Brain pericyte (primary cell): ENCODE data around the gene CACNA2D3.

ENCODE experiments used
- DNase-seq: peaks from one replicate; pipeline ENCODE4 v3.0.0-alpha.2; 2012; ENCODE audit warnings: low read depth, low spot score

The CACNA2D3 gene

DNA sequence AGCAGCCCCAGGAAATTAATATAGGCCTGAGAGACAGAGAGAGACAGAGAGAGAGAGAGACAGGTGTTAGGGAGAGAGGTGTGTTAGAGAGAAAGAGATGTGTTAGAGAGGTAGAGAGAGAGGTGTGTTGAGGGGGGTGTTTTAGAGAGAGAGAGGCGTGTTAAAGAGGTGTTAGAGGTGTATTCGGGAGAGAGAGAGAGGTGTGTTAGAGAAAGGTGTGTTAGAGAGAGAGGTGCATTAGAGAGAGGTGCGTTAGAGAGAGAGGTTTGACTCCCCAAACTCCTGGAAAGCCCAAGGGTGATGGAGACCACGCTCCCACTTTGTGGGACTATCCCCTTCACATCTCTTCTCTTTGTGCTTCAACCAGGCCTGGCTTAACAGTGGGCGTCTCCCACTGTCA lies 95.5 kb downstream of the CACNA2D3 start:
- DNase-seq: no peak

DNA sequence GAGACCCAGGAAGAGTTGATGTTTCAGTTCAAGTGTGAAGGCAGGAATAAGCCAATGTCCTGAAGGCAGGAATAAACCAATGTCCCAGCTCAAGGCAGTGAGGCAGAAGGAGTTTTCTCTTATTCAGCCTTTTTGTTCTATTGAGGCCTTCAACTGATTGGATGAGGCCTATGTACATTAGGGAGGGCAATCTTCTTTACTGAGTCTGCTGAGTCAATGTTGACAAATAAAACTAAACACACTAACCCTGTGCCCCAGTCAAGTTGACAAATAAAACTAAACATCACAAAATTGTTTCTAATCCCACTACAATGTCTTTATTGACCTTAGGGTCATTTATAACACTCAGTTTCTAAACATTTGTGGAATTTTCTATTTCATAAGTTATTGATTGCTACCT lies 100.0 kb downstream of the CACNA2D3 start:
- no peak for DNase-seq

DNA sequence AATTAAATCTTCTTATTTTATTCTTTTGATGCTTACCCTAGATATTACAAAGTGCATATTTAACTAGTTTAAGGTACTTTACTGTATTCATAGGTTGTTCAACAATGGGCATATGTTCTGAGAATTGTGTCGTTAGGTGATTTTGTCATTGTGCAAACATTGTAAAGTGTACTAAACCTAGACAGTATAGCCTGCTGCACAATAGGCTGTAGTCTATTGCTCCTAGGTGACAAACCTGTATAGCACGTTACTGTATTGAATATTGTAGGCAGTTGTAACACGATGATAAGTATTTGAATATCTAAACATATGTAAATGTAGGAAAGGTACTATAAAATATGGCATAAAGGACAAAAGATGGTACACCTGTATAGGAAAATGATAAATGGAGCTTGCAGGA lies 100.7 kb downstream of the CACNA2D3 start:
- no peak for DNase-seq

DNA sequence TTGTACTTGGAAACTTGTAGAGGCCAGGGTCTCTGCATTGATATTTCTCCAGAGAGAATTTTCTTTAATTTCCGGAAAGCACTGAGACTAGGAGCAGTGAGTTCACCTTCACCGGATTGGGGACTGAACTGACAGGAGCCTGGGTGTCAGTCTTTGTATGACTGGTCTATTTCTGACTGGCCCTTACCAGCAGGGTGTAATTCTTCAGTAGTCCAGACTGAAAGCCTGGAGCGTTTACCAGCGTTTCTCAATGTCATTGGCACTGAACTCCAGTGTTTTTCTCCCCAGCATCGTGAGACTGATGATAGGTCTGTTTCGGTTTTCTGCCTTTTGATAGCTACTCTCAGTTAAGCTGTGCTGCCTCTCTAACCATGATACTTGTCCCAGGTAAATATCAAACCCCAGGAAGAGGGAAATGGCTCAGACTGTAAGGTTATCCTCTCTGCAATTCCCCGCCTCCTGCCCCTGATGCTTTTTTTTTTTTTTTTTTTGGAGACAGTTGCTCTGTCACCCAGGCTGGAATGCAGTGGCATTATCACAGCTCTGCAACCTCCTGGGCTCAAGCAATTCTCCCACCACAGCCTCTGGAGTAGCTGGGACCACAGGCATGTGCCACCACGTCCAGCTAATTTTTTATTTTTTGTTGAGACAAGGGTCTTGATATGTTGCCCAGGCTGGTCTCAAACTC lies 103.6 kb downstream of the CACNA2D3 start:
- no peak for DNase-seq

DNA sequence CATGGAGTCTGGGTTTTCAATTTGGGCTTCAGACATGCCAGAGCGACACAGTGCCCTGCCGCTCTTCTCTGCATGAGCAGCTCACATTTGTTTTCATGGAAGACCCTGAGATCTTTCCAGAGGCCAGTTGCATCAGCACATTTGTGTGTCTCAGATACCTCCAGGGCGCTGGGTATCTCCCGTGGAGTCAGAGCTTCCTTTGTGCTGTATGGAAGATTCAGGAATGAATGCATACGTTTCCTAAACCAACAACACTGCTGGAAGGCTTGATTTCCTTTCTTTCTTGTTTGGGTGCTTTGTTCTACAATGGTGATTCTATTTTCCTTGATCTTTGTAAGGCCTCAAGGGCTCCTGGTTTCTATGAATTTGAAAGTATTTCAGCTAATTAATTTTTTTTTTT lies 106.5 kb downstream of the CACNA2D3 start:
- no peak for DNase-seq

DNA sequence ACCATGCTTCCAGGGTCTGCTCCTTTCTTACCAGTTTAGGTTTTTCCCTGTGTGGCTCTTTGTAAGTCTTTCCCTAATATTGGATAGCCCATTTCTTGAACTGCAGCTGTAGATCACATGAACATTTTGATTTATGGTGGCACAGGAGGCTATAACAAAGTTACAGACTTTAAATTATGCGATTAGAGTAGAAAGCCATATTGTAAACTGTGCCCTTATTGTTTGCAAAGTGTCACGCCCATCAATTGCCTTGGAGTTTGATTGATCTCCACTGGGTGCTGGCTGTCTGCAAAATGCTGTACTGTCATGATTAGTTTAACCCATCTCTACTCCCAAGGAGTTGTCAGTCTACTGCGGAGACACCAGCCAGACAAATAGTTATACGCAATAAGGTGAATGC lies 110.3 kb downstream of the CACNA2D3 start:
- no peak for DNase-seq

DNA sequence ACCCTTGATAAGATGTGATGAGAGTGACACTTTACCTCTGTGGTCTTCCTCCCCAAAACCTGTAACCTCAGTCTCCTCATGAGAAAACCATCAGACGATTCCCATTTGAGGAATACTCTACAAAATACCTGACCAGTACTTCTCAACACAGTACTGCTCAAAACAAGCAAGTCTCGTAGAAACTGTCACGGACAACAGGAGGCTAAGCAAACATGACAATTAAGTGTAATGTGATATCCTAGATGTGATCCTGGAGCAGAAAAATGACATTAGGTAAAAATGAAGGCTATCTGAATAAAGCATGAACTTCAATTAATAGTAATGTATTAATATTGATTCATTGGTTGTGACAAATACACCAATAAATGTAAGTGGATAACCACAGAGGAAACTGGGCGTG lies 113.6 kb downstream of the CACNA2D3 start:
- DNase-seq: no peak

DNA sequence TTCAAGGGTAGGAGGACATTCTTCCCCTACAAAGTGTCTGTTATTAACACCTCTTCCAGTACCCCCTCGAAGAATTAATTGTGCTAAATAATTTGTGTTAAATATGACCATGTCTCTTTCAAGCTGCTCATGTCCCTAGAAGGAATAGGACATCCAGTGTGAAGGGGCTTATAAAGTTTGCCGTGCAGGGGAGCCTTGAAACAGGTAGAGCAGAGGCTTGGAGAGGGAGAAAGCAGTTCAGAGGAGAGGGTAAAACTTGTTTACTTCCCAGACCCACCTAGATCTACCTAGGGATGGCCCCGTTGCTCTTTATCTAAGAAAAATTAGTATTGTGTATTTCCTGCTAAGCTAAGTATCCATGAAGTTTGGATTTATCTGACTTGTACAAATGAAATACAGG lies 114.8 kb downstream of the CACNA2D3 start:
- no peak for DNase-seq

DNA sequence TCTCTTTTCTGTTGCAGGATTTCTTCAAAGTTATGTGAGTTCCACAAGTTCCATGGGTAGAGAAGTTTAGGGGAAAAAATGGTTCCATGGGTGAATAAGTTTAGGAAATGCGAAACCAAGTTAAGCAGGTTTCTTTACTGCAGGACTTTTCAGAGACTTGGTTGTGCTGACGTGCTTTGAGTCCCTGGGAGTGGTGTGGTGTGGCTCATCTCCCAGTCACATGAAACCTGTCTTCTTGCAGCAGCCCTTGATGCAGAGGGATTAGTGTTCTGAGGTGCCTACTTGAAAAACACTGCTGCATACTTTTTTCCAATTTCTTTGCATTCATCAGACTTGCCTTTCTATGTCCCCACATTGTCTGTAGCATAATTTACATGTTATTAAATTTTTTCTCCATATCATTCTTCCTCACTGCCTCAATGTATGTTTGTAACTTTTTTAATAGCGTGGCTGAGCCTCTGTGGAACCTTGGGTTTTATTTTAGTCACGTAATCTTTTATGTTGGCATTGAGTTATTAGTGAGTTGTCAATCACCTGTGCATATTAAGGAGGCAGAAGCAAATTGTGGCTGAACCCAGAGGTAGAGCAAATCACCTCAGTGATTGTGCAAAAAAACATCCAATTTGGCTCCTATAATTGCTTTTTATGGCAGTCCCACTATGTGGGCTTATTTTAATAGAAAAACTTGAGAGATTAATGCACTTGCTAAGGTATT lies 115.6 kb downstream of the CACNA2D3 start:
- no peak for DNase-seq

DNA sequence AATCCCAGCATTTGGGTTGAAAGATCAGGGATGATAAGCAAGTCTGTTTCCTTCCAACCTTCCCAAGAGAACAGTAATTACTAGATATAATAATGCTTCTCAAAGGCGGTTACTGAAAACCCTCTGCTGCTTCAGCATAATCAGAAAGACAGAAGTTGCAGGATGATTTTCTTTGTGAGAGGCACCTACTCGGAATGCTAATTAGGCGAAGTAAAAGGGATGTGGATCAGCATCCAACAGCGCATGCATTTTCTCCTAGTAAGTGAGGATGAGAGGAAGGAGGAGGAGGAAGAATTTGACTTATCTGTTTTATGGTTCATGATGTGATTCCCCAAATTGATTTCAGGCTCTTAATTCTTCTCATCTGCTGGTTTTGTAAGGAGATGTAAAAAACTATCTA lies 118.0 kb downstream of the CACNA2D3 start:
- no peak for DNase-seq

DNA sequence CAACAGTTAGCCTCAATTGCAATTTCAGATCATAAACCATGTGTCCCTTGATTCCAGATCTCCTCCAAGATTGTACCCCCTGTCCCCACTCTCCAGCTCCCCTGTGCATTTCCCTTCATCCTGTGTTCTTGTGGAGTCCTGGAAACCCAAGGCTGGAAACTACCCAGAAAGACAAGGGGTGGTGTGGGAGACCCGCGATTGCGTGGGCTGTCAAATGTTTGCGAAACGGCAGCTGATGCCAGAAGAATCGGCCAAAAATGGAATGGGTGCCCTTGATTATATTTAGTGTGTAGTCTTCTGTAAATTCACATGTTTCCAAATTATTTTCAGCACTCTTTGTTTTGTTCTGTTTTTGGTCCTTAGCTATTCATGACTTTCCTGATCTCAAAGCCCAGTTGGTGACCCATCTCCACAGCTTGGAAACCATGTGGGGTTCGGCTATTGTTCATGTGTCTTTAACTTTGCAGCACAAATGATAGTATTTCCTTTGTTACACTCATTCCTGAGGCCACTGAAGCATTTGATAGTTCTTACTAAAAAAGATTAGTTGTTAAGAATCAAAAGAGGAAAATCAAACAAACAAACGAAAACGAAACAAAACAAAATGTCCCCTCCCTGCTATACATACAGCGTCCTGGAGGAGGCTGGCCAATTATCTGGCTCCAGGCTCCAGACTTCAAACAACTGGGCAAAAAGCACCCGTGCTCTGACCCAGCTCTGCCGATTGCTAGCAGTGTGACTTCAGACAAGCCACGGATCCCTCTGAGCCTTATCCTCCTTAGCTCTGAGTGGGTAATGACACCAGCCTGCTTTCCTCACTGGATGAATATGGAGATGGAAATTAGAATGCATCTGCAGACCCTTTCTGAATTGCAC lies 120.9 kb downstream of the CACNA2D3 start:
- no peak for DNase-seq

DNA sequence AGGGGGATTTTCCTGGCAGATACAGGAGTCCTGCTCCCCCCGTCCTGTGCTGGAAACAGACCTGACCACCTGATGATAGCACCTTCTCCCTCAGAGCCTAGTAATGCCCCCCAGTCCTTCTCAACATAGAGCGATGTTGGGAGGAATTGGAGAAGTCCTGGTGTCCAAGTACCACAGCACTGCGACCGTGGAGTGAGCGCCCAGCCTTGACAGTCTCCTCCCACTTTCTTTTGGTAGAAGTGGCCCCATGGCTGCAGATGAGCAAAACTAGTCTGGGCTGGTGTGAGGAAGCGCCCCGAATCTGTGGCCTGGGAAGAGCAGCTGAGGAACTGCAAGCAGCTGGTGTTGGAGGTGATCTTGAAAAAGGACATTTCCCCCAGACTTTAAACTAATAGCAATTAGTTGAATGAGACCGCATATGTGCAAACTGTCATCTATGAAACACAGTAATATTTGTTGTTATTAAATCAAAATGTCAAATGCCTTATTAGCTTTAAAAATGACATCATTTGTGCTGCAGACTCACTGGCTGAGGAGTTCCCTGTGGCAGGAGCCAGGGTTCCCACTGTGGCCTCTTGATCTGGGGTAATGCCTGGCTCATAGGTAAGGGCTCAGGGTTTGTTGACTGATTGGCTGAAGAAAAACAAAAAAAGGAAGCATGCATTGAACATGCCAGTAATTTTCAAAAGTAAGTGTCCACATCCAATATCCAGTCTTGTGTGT lies 121.8 kb downstream of the CACNA2D3 start:
- DNase-seq: no peak

DNA sequence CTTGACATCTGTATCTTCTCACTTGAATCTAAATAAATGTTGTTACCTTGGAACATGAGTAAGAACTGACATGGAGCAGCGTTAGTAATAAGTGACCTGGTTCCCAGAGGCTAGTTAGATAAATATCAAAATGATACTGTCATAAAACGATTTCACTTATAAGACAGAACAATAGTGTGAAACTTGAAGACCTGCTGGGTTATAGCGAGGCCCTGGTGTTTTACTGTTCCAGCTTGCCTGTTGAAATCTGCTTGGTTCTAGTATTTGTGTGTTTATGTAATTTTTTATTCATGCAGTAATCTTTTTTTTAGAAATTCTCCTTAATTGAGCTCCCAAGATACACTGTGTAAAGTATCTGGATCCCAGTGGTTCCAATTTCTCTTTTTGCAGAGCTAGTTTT lies 129.4 kb downstream of the CACNA2D3 start:
- no peak for DNase-seq

DNA sequence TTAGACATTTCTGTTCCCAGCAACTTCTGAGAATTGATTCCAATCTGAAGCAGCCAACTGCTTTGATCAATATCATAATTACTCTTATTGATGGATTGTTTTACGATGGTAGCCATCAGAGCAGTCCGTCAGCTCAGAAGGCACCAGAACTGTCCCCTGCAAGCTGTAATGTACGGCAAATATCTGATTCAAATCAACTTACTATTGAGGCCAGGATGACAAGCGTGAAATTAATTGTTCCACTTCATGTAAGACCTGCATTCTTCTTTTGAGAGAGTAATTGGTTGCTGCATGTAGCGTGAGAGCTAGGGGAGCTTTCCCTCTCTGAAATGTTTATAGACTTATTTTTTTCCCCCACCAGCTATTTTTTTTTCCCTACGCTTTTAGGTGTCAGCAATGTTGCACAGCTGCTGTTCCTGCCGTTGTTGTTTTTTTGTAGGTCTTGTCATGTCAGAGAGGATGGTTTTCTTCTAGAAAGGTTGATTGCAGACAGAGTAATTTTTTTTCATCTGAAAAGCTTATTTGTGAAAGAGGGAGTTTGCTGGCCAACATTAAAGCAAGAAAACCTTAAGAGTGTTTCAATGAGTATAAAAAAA lies 134.9 kb downstream of the CACNA2D3 start:
- no peak for DNase-seq

DNA sequence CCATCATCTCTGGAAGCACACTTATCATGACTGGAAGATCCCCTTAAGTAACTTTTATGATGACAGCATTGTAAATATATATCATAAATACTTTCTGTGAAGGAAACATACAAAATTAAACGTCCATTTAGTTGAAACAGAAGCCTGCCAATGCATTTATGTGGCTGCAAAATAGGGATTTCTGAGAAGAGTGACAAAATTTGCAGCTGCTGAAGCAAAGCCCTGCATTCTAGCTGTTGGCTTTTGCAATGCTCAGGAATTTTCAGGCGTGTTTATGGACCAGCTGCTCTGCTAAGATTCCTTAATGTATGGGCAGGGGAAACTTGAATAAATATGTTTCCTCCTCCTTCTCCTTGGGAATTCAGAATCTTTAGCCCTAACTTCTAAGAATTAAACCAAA lies 137.3 kb downstream of the CACNA2D3 start:
- no peak for DNase-seq

DNA sequence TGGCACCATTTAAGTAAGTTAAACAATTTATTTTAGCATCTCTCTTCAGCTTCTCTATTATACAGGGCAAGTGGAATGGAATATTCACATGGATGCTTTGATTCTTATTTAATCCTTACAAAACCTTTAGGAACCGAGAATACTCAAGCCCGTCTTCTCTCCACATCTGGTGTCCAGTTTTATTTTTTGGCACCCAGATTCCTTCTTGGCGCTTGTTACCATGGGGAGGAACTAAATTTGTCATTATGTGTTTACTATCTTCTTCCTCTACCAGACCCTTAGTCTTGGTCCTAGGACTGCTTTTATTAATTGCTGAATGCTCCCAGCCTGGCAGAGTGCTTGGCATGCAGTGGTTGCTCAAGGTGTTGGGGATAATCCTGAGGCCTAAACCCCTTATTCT lies 138.8 kb downstream of the CACNA2D3 start:
- DNase-seq: no peak

DNA sequence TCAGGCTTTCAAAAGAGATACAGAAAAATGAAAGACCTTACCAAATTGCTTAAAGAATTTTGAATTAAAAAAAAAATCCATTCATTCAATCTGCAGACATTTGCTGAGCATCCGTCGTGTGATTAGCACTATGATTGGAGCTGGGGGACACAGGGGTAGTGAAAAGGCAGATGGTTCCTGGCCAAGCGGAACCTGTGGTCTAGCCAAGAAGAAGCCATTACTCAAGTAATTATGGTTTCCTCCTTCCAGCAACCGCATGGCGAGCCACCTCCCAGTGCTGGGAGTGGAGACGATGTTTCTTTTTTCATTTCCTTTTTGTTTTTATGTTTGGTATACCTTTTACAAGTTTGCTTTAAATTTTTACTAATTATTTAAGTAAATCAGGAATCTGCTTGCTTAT lies 140.2 kb downstream of the CACNA2D3 start:
- no peak for DNase-seq

DNA sequence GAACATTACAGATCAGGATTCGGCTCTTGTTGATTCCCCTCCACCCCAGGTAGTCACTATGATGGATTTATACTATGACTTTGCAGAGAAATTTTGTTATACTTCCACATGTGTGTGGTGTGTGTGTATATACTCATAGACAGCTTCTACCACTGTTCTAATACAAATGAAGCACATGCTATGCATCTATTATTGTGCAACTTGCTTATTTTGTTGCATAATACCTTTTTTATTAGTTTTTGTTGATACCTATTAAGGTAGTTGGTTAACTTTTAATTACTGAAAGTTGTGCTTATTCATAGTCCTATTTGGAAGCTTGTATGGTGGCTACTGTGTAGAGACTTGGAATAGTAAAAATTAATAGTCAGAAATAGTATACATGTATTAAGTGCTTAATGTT lies 140.6 kb downstream of the CACNA2D3 start:
- no peak for DNase-seq

DNA sequence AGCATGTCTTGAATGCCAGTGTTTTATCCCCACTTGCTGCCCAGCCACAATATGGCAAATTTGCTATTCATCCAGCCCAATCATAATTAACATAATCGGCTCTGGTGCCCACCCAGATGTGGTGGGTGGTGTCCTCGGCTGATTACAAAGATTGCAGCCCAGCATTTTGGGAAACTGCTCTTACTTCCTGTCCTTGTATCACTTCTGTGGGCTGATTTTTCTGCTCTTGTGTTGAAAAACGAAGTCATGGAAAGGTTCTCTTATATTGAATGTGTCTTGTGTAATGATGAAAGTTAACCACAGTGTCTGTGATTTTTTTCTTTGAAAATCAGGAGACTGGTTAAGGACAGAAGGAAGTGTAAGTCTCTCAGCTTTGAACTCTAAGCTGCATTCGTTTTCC lies 141.7 kb downstream of the CACNA2D3 start:
- no peak for DNase-seq

DNA sequence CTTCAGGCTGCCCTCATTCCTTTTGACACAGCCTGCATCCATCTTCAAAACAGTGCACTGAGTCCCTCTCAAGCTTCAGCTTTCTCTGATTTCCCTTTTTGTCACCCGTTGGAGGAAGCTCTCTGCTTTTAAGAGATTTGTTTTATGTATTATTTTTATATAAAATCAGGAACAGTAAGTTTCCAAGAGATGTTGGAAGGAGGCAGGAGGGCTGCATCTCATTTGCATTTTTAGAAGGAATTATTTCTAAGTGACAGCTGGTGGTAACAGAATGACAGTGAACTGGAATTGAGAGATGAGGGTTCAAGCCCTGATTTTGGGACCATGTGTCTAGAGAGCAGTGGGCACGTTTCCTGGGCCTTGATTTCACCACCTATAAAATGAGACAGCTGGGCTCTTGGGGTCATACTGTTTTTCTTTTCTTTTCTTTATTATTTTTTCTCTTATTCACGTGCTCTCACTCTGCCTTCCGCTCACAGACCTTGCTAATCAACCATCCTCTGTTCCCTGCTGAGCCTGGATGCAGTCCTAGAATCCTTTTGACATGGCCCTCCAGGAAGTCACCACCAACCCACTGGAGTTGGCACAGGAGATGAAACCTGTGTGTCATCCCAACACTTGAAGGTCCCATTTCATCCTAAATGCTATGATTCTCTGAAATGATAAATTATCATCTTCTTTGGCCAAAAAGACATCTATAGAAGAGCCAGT lies 148.6 kb downstream of the CACNA2D3 start:
- no peak for DNase-seq

DNA sequence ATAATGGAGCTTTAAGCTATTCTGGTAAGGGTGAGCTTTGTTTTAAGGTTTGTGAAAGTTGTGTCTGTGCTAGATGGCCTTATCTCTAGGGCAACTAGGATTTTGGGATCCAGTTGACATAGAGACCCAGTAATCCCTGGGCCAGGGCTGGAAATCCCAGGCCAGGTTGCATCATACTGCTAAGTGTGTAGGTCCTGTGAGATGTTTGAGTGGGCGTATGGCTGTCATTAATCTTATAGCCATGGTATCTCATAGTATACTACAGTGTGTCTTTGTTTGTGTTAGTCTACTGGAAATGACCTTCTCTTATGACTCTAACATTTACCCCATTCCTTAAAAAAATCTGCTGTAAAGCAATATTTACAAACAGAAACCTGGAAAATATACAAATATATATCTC lies 151.4 kb downstream of the CACNA2D3 start:
- DNase-seq: no peak
